PC-3 (cell line): Measurements from ENCODE around the gene TRMT2A. TPM values are rescaled to one million over a fixed set of nuclear protein-coding genes. Genes with fewer than 3 reads are reported as not detected.
A peak's percentile ranks its signal among the peaks of the same experiment; 100 is the strongest.

ENCODE experiments used
- ATAC-seq: fragments of 200-7000 bp; cut with Tn5 transposase; 2 replicates; pipeline ENCODE4 v1.9.1; 2020; ENCODE audit warnings: mild to moderate bottlenecking, moderate library complexity
- BruUV-seq: library from RNA; stranded (reverse); fragments of 400-500 nt; replicated peaks from 2 replicates; lab custom pipeline; 2021; lab: Mats Ljungman, UMichigan
- CTCF ChIA-PET: fragments of 300-600 bp; sonication (Branson Sonifier 250); formaldehyde crosslinking; loops from one replicate; lab custom pipeline; 2022; ENCODE audit warnings: antibody characterized with exemption; lab: Charles Lee
- POLR2A ChIA-PET: fragments of 300-600 bp; sonication (Branson Sonifier 250); formaldehyde crosslinking; loops from one replicate; lab custom pipeline; 2022; ENCODE audit warnings: antibody characterized with exemption; ENCODE audit not compliant: unreplicated experiment; lab: Charles Lee
- DNase-seq: peaks from one replicate; pipeline ENCODE4 v3.0.0-alpha.2; 2015
- H2AFZ ChIP-seq: fragments of 300-600 bp; sonication (generic); 2 replicates; pipeline ENCODE4 v1.6.0; 2016; ENCODE audit warnings: antibody characterized with exemption, low read length
- H3F3A ChIP-seq: fragments of 300-600 bp; sonication (generic); one replicate; pipeline ENCODE4 v1.6.0; 2017; ENCODE audit warnings: antibody characterized with exemption, low read length, control low read depth, mild to moderate bottlenecking; ENCODE audit not compliant: unreplicated experiment
- H3K27ac ChIP-seq: fragments of 300-600 bp; sonication (generic); 2 replicates; pipeline ENCODE4 v1.5.1; 2016; ENCODE audit warnings: mild to moderate bottlenecking, low read length
- H3K27me3 ChIP-seq: fragments of 300-600 bp; sonication (generic); 2 replicates; pipeline ENCODE4 v1.6.1; 2016; ENCODE audit warnings: low read length, mixed read lengths
- H3K36me3 ChIP-seq: fragments of 300-600 bp; sonication (generic); 2 replicates; pipeline ENCODE4 v1.6.1; 2016; ENCODE audit warnings: low read depth, mixed run types, low read length, mixed read lengths
- H3K4me1 ChIP-seq: fragments of 300-600 bp; sonication (generic); 2 replicates; pipeline ENCODE4 v1.5.1; 2016; ENCODE audit warnings: low read length; ENCODE audit not compliant: insufficient read depth
- H3K4me2 ChIP-seq: fragments of 300-600 bp; sonication (generic); 2 replicates; pipeline ENCODE4 v1.6.0; 2016; ENCODE audit warnings: low read length
- H3K4me3 ChIP-seq: fragments of 300-600 bp; sonication (generic); 2 replicates; pipeline ENCODE4 v1.5.1; 2016; ENCODE audit warnings: mild to moderate bottlenecking, low read length, mixed read lengths
- H3K79me2 ChIP-seq: fragments of 300-600 bp; sonication (generic); 2 replicates; pipeline ENCODE4 v1.6.1; 2017; ENCODE audit warnings: low read length, mixed read lengths
- H3K9ac ChIP-seq: fragments of 300-600 bp; sonication (generic); 2 replicates; pipeline ENCODE4 v1.6.0; 2016; ENCODE audit warnings: mild to moderate bottlenecking, low read length
- H3K9me2 ChIP-seq: fragments of 300-600 bp; sonication (generic); replicated peaks from 2 replicates; pipeline ENCODE4 v1.6.1; 2016; ENCODE audit warnings: mixed run types, low read length, mixed read lengths
- H3K9me3 ChIP-seq: fragments of 300-600 bp; sonication (generic); 2 replicates; pipeline ENCODE4 v1.6.1; 2016; ENCODE audit warnings: low read length, mixed read lengths
- H4K20me1 ChIP-seq: fragments of 300-600 bp; sonication (generic); 2 replicates; pipeline ENCODE4 v1.6.1; 2016; ENCODE audit warnings: low read length, mixed read lengths
- CTCF ChIP-seq: fragments of 300-600 bp; sonication (generic); conservative IDR thresholded peaks from 2 replicates; pipeline ENCODE4 v1.5.1; 2017; ENCODE audit warnings: antibody characterized with exemption, low read depth, mild to moderate bottlenecking, low read length
- EZH2 ChIP-seq: fragments of 300-600 bp; sonication (generic); IDR thresholded peaks from one replicate; pipeline ENCODE4 v1.6.1; 2017; ENCODE audit warnings: antibody characterized with exemption, mild to moderate bottlenecking, low read length; ENCODE audit not compliant: unreplicated experiment
- EZH2phosphoT487 ChIP-seq: fragments of 300-600 bp; sonication (generic); IDR thresholded peaks from 2 replicates; pipeline ENCODE4 v1.6.1; 2018; ENCODE audit warnings: mild to moderate bottlenecking, antibody characterized with exemption, low read length, borderline replicate concordance
- intact Hi-C: fragments of 100-400 bp; cut with micrococcal nuclease; formaldehyde crosslinking; loops from 2 replicates; pipeline ENCODE4 v1.9.0; 2023
- total RNA-seq: library from RNA; depleted of rRNA; stranded (reverse); fragments of >200 nt; gene quantifications from 2 replicates; pipeline ENCODE4 v1.2.3, GENCODE V29; 2014

Gene TRMT2A
- total RNA-seq, 1 experiment from 2014 or later = 62.1 TPM

GRCh38 chr22:20118300-20119020 is 1.4 kb upstream of the TRMT2A start:
- H3K4me1 ChIP-seq = peaks cover 24% of the 10 kb centered on the region
- TF ChIP-seq EZH2phosphoT487 (no peak), CTCF (no peak), EZH2 (no peak)
- TSS peak; percentile 40 for BruUV-seq
- ATAC-seq (no peak), DNase-seq (no peak)
- H3K9ac ChIP-seq = peak overlapping the region; percentile 100
- H3K4me3 ChIP-seq = peak overlapping the region; percentile 95
- intact Hi-C loops = no loop called here
- H3K36me3 ChIP-seq = peaks cover 21% of the 10 kb centered on the region
- H3K27ac ChIP-seq = peak overlapping the region; percentile 53; the same call in 1 of the 2 replicates
- H3K9me2 ChIP-seq = no peaks in the 10 kb centered on the region
- peak overlapping the region; percentile 92 for H3K4me2 ChIP-seq
- no peaks in the 10 kb centered on the region for H3F3A ChIP-seq
- no peak overlapping the region for H2AFZ ChIP-seq
- peaks cover 79% of the 10 kb centered on the region for H3K79me2 ChIP-seq
- H3K27me3 ChIP-seq = no peaks in the 10 kb centered on the region
- no peaks in the 10 kb centered on the region for H3K9me3 ChIP-seq
- CTCF ChIA-PET = no interaction called here
- H4K20me1 ChIP-seq = no peaks in the 10 kb centered on the region
- POLR2A ChIA-PET = interaction anchor here (0.6 kb wide), 1 partner anchor 202 kb away, joined by 7 read pairs; the partner anchor contains the start of gene DGCR6L

- Histone ChIP-seq H2AFZ (peak overlapping the region; percentile 24; the same call in 1 of the 2 replicates), H3K27me3 (no peaks in the 10 kb centered on the region), H4K20me1 (no peaks in the 10 kb centered on the region), H3K27ac (peak overlapping the region; percentile 53), H3F3A (no peaks in the 10 kb centered on the region), H3K9me3 (no peaks in the 10 kb centered on the region), H3K4me2 (peak overlapping the region; percentile 92), H3K9ac (peak overlapping the region; percentile 100), H3K4me1 (peaks cover 24% of the 10 kb centered on the region), H3K79me2 (peaks cover 78% of the 10 kb centered on the region), H3K4me3 (peak overlapping the region; percentile 95), H3K9me2 (no peaks in the 10 kb centered on the region), H3K36me3 (peaks cover 24% of the 10 kb centered on the region)
- CTCF ChIA-PET = interaction anchor here (0.7 kb wide), 1 partner anchor 12 kb away, joined by 3 read pairs; no protein-coding TSS in a partner anchor
- DNase-seq (no peak), ATAC-seq (peak; percentile 7)
- BruUV-seq = no TSS peak
- POLR2A ChIA-PET = no interaction called here
- intact Hi-C loops = loop anchor here (2.0 kb wide), 1 partner anchor 37 kb away; the partner anchor contains the start of gene DGCR8
- TF ChIP-seq EZH2 (no peak), EZH2phosphoT487 (no peak), CTCF (no peak)
These were observed 740 bp upstream of the TRMT2A start for GRCh38 chr22:20117633-20118299.
